Keratinocyte (primary cell): Measurements from ENCODE around the gene MAJIN.

Experiments used
- EZH2 ChIP-seq: IDR thresholded peaks from one replicate; pipeline ENCODE4 v1.6.1; 2012; ENCODE audit warnings: inconsistent platforms, mild to moderate bottlenecking, low read length, moderate library complexity
- TF ChIP-seq, protein P1 (sequence below), 3 experiments: IDR thresholded peaks in 1 of 3; conservative IDR thresholded peaks in 1 of 3; optimal IDR thresholded peaks in 1 of 3; 2 replicates in 2 of 3; 3 replicates in 1 of 3; pipeline versions ENCODE3 to v1.5.1; 2011; ENCODE audit warnings: low read length in 3 of 3, mild to moderate bottlenecking in 3 of 3, moderate library complexity in 2 of 3, control low read depth in 1 of 3, inconsistent platforms in 1 of 3; ENCODE audit not compliant: insufficient read depth in 2 of 3; ENCODE audit errors: extremely low read depth in 1 of 3

DNA sequence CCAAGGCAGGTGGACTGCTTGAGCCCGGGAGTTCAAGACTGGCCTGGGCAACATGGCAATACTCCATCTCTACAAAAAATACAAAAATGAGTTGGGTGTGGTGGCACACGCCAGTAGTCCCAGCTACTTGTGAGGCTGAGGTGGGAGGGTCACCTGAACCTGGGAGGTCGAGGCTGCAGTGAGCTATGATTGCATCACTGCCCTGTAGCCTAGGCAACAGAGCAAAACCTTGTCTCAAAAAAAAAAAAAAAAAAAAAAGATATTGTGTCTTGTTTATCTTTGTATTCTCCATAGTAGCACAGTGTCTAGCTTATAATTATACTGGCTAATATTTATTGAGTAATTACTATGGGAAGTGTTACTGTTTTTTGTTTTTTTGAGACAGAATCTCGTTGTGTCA is 20.4 kb downstream of the MAJIN start:
- TF ChIP-seq EZH2 = no peak
- TF ChIP-seq, protein P1, sequence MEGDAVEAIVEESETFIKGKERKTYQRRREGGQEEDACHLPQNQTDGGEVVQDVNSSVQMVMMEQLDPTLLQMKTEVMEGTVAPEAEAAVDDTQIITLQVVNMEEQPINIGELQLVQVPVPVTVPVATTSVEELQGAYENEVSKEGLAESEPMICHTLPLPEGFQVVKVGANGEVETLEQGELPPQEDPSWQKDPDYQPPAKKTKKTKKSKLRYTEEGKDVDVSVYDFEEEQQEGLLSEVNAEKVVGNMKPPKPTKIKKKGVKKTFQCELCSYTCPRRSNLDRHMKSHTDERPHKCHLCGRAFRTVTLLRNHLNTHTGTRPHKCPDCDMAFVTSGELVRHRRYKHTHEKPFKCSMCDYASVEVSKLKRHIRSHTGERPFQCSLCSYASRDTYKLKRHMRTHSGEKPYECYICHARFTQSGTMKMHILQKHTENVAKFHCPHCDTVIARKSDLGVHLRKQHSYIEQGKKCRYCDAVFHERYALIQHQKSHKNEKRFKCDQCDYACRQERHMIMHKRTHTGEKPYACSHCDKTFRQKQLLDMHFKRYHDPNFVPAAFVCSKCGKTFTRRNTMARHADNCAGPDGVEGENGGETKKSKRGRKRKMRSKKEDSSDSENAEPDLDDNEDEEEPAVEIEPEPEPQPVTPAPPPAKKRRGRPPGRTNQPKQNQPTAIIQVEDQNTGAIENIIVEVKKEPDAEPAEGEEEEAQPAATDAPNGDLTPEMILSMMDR (optimal IDR thresholded peaks at IDR 0.05 in 1 of 3, IDR thresholded peaks at IDR 0.05 in 1 of 3, conservative IDR thresholded peaks at IDR 0.05 in 1 of 3; ENCODE audit: extremely low read depth in 1 of 3, insufficient read depth in 2 of 3, low read length in 3 of 3) = no peak
